Stomach (tissue), 4 donors: ENCODE data around the gene MAP3K14.

Experiments used
- POLR2A ChIP-seq, 4 donors: fragments of 450-650 bp; IDR thresholded peaks; one replicate each; pipeline ENCODE4 v1.6.1; 2016; ENCODE audit warnings: antibody characterized with exemption in 4 of 4, control low read depth in 2 of 4, mild to moderate bottlenecking in 1 of 4, moderate library complexity in 1 of 4
- TF ChIP-seq, protein P1 (sequence below), 7 experiments: fragments of 450-650 bp in 4 of 7; fragments of 200-600 bp in 3 of 7; sonication (generic) in 3 of 7; IDR thresholded peaks; one replicate each; pipeline ENCODE4 v1.5.1; 2016 to 2019; ENCODE audit warnings: antibody characterized with exemption in 7 of 7, control low read depth in 2 of 7, mild to moderate bottlenecking in 1 of 7

DNA sequence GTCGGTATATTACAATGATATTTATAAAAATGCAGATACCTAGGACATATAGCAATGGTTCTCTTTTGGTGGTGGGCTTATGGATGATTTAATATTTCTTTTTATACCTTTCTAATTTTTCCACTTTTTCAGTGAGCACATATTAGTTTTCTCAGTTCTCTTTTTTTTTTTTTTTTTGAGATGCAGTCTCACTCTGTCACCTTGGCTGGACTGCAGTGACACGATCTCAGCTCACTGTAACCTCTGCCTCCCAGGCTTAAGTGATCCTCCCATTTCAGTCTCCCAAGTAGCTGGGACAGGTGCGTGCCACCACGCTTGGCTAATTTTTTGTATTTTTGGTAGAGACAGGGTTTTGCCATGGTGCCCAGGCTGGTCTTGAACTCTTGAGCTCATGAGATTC lies 15.1 kb downstream of the MAP3K14 start:
- TF ChIP-seq POLR2A (IDR thresholded peaks at IDR 0.05): no peak
- TF ChIP-seq, protein P1, sequence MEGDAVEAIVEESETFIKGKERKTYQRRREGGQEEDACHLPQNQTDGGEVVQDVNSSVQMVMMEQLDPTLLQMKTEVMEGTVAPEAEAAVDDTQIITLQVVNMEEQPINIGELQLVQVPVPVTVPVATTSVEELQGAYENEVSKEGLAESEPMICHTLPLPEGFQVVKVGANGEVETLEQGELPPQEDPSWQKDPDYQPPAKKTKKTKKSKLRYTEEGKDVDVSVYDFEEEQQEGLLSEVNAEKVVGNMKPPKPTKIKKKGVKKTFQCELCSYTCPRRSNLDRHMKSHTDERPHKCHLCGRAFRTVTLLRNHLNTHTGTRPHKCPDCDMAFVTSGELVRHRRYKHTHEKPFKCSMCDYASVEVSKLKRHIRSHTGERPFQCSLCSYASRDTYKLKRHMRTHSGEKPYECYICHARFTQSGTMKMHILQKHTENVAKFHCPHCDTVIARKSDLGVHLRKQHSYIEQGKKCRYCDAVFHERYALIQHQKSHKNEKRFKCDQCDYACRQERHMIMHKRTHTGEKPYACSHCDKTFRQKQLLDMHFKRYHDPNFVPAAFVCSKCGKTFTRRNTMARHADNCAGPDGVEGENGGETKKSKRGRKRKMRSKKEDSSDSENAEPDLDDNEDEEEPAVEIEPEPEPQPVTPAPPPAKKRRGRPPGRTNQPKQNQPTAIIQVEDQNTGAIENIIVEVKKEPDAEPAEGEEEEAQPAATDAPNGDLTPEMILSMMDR (IDR thresholded peaks at IDR 0.05): no peak
